SKM-1 (cell line): Measurements from ENCODE around the gene NOG.

Experiments used
- DNase-seq: peaks from one replicate; lab custom pipeline; 2025; ENCODE audit not compliant: unreplicated experiment; lab: John Stamatoyannopoulos, UW

Gene NOG

GRCh38 chr17:56635641-56636040, 42.1 kb downstream of the NOG start:
- DNase-seq: no peak

GRCh38 chr17:56636265-56636664, 42.8 kb downstream of the NOG start:
- DNase-seq: no peak

DNA sequence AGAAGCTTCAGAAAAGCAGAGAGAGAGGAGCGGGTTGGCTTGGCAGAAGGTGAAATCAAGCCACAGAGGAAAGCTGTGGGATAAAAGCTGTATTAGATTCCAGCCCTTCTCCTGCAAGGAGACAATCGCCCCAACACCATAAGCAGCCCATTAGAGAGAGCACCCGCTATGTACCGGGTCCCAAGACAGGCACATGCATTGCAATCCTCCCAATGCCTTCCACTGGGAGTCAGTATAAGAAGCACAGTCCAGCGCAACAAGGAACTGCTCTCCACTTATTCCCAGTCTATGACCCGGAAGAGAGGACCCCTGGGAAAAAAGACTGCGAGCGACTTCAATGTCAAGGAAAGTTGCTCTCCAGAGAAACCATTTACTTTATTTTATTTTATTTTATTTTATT, 43.8 kb downstream of the NOG start:
- DNase-seq: no peak

DNA sequence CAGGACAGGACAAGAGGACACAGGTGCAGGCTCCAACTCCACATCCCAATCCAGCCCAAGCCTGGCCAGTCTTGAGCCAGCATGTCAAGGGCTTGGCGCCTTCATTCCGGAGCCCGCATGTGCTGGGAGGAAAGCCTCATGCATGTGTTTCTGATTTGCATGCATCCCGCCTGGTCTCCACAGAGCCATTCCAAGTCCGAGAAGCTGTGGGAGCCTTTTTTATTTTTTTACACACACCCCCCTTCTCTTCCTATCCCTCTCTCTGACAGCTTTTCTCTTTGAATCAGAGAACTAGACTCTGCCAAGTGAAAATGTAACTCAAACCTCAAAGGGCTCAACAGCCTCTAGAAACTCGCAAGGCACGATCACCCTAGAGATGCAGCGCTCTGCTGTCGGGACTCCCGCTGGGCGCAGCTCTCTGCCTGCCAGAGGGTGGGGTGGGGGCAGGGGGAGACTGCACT, 45.1 kb downstream of the NOG start:
- no peak for DNase-seq

DNA sequence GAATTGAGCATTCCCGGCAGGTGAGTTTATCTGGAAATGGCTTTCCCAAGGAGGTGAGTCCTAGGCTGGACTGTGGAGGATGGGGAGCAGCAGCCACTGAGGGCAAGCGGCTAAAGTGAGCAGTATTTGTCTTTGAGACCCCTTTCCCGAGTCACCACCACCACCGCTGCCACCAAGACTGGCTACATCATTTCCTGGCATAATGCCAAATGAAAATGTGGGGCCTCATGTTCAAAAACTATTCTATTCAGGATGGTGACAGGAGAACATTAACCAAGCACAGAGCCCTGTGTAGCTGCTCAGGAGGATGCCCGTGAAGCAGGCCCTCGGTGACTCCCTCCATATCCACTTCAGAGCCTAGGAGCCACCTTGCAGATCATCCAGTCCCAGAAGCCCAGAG, 46.0 kb downstream of the NOG start:
- no peak for DNase-seq

DNA sequence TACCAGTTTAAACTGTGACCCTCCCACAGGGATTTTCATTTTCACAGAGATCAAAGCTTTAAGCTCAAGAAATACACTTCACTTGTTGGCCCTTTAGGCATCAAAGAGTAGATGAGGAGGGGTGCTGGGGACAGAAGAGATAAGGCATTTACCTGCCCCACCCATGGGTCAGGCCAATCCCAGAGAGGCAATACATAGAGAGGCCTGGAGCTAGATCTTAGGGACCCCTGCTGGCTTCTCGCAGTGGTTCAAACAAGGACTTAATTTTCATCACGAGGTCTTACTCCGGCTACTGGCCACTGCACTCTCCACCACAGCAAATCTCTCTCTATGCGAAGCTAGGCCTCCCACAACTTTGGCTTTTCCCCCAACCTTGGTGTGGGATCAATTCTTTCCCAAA, 46.6 kb downstream of the NOG start:
- DNase-seq: no peak

GRCh38 chr17:56641373-56641772, 47.9 kb downstream of the NOG start:
- no peak for DNase-seq

DNA sequence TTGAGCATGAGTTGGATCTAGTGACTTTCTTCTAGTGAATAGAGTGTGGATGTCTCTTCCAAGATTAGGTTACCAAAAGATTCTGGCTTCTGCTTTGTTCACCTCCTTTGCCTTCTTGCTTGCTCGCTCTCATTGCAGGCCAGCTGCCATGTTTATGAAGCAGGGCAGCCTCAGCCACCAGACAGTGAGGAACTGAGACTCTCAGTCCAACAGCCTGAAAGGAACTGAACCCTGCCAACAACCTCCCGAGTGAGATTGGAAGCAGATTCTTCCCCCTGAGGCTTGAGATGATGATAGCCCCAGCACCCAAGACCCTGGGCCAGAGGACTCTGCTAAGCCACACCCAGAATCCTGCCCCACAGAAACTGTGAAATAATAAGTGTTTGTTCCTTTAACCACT, 48.4 kb downstream of the NOG start:
- no peak for DNase-seq

DNA sequence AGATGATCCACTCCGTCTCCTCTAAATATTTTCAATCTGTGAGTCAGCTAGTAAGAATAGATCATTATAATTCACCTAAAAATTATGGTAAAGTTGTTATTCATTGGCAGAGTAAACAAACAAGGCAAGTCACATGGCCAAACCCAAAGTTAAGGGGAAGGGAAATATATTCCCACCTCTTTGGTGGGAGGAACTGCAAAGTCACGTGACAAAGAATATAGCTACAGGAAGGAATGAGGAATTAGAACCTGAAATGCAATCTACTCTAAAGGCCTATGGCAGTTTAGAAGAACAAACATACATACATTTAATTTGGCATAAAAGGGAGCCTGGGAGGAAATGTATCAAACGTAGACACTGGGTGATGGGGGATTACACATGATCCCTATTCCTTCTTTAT, 48.9 kb downstream of the NOG start:
- DNase-seq: no peak
